Left ventricle myocardium inferior (tissue), 1 donor: ENCODE measurements around the gene PLEKHG4B. TPM values are rescaled to one million over a fixed set of nuclear protein-coding genes. Genes with fewer than 3 reads are reported as not detected.
A peak's percentile ranks its signal among the peaks of the same experiment; 100 is the strongest.

Source experiments
- DNase-seq: peaks from one replicate; pipeline ENCODE4 v3.0.0-alpha.2; 2020
- H3K27ac ChIP-seq: fragments of 200-600 bp; replicated peaks from 2 replicates; pipeline ENCODE4 v1.8.0; 2021
- H3K27me3 ChIP-seq: fragments of 200-600 bp; 2 replicates; pipeline ENCODE4 v1.8.0; 2021; ENCODE audit warnings: low read depth
- H3K36me3 ChIP-seq: fragments of 200-600 bp; 2 replicates; pipeline ENCODE4 v1.8.0; 2021
- H3K4me1 ChIP-seq: fragments of 200-600 bp; 2 replicates; pipeline ENCODE4 v1.8.0; 2021
- H3K4me3 ChIP-seq: fragments of 200-600 bp; 2 replicates; pipeline ENCODE4 v1.8.0; 2021; ENCODE audit warnings: mild to moderate bottlenecking, moderate library complexity
- H3K9me3 ChIP-seq: fragments of 200-600 bp; replicated peaks from 2 replicates; pipeline ENCODE4 v1.8.0; 2021
- intact Hi-C: fragments of 100-400 bp; cut with micrococcal nuclease; formaldehyde crosslinking; loops from one replicate; pipeline ENCODE4 v1.11.0; 2022
- total RNA-seq: library from RNA; stranded (reverse); fragmentation: NEBNext Ultra II Directional; extraction: Animal tissue kit (Norgen Biotek cat#: 25700); gene quantifications from one replicate; pipeline ENCODE4 v1.2.1, GENCODE V29; 2021
- TF ChIP-seq, protein P1 (sequence below): fragments of 200-600 bp; IDR thresholded peaks from 2 replicates; pipeline ENCODE4 v1.8.0; 2021; ENCODE audit warnings: antibody characterized with exemption, mild to moderate bottlenecking, borderline replicate concordance
- donor health status: DM: no; HTN: yes; CAD: no; lungs with severe emphysema.

The PLEKHG4B gene
- total RNA-seq, 1 donor from 2014 or later = not detected

DNA sequence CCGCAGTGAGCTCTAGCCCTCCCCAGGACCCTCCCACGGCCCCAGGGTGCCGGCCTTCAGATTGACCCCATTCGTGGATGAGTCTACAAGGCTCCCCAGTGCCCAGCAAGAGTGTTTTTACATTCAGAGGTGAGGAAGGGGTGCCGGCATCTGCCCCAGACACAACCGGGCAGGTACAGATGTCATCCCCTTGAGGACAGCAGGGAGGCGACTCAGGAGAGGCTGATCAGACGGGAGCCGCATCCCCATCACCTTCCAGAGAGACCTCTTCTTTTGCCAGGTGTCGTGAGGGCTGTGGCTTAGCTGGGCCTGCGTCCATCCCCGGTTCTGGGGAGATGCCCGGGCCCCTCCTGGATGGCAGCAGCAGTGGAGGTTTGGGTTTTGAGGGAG is 95.1 kb downstream of the PLEKHG4B start:
- Histone ChIP-seq H3K4me1 (peaks cover 41% of the 10 kb centered on the region), H3K9me3 (no peaks in the 10 kb centered on the region), H3K27me3 (peaks cover 30% of the 10 kb centered on the region), H3K27ac (no peak overlapping the region), H3K4me3 (no peak overlapping the region), H3K36me3 (no peaks in the 10 kb centered on the region)
- intact Hi-C loops = no loop called here
- no peak for DNase-seq
- TF ChIP-seq, protein P1, sequence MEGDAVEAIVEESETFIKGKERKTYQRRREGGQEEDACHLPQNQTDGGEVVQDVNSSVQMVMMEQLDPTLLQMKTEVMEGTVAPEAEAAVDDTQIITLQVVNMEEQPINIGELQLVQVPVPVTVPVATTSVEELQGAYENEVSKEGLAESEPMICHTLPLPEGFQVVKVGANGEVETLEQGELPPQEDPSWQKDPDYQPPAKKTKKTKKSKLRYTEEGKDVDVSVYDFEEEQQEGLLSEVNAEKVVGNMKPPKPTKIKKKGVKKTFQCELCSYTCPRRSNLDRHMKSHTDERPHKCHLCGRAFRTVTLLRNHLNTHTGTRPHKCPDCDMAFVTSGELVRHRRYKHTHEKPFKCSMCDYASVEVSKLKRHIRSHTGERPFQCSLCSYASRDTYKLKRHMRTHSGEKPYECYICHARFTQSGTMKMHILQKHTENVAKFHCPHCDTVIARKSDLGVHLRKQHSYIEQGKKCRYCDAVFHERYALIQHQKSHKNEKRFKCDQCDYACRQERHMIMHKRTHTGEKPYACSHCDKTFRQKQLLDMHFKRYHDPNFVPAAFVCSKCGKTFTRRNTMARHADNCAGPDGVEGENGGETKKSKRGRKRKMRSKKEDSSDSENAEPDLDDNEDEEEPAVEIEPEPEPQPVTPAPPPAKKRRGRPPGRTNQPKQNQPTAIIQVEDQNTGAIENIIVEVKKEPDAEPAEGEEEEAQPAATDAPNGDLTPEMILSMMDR = no peak

DNA sequence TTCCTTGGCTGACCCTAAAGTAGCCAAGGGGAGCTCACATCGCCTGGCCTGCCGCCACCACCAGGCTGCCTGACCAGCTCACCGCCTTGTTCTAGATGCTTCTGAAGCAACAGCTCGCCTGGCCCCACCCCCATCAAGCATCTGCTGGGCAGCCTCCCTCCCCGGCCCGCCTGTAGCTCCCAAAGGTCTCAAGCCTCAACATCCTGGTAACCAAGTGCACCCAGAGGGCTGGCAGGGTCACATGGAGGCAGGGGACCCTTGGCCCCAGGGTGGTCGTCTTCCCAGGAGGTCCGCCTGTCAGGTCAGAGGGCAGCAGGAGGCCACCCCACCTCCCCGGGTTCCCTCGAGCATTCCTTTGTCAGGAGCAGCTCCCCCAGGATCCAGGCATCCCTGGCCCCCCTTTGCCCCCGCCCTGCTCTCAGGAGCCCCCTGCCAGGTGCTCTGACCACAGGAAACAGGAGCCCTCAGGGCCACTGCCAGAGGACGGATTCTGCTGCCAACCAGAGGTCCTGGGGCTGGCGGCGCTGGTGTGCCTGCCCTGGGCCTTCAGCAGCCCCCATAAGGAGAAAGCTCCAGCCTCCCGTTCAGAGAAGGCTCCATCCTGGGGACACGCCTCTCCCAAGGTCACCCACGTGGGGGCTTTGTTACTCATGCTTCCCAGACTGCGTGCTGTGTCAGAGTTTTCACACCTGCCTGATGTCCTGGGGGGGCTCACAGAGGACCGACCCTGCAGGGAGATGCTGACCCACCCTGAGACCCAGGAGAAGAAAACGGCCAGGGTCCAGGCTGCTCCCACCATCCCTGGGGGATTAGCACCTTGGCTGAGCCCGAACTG is 95.9 kb downstream of the PLEKHG4B start:
- intact Hi-C loops = no loop called here
- no peaks in the 10 kb centered on the region for H3K9me3 ChIP-seq
- peak overlapping the region; percentile 50 for H3K4me3 ChIP-seq
- H3K36me3 ChIP-seq = no peaks in the 10 kb centered on the region
- peaks cover 27% of the 10 kb centered on the region for H3K27me3 ChIP-seq
- no peak for DNase-seq
- TF ChIP-seq, protein P1 = no peak
- peaks cover 40% of the 10 kb centered on the region for H3K4me1 ChIP-seq
- peak overlapping the region; percentile 95 for H3K27ac ChIP-seq

DNA sequence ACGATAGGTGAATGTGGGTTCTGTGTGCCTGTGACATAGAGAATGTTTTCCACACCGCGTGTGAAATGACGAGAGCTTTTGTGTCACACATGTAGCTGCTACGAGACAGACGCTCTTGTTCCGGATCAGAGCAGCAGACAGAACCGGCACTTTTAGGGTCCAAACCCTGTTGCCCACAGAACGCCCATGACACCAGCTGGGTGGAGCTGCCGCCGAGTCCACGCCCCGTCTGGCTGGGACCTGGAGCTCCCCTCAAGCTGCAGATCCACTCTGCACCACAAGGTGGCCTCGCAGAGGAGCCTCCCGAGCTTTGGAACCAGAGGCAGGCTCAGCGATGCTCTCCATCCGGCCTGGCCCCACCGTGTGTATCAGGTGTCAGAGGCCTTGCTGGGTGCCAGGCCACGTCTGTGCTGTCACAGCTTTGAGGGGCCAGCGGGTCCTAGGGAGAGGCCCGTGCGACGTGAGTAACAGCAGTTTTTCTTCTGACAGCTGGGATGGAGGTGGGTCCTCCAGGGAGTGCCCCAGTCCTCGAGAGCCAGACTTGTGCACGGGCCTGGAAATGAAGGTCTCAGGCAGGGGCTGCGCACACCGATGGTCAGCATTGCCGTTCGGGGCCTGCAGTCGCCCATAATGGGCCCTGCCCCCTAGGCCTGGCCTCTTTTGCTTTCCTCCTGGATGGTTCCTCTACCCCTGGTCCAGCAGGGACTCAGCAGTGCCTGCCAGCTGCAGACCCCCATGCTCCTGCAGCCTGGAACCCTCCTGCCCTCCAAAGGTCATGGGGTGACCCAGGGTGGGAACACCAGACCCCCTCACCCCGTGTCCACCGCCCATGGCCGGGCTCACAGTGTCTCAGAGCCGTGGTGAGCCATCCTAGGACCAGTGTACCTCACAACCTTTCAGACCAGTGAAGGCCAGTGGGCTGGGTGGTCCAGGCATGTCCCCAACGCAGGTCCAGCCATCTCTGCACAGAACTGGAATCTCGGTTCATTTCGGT is 96.8 kb downstream of the PLEKHG4B start:
- TF ChIP-seq, protein P1 = peak; percentile 97
- peak overlapping the region; percentile 50 for H3K4me3 ChIP-seq
- no peaks in the 10 kb centered on the region for H3K36me3 ChIP-seq
- peaks cover 24% of the 10 kb centered on the region for H3K27me3 ChIP-seq
- intact Hi-C loops = no loop called here
- peak; percentile 88 for DNase-seq
- H3K4me1 ChIP-seq = peaks cover 32% of the 10 kb centered on the region
- H3K27ac ChIP-seq = peak overlapping the region; percentile 95
- no peaks in the 10 kb centered on the region for H3K9me3 ChIP-seq

DNA sequence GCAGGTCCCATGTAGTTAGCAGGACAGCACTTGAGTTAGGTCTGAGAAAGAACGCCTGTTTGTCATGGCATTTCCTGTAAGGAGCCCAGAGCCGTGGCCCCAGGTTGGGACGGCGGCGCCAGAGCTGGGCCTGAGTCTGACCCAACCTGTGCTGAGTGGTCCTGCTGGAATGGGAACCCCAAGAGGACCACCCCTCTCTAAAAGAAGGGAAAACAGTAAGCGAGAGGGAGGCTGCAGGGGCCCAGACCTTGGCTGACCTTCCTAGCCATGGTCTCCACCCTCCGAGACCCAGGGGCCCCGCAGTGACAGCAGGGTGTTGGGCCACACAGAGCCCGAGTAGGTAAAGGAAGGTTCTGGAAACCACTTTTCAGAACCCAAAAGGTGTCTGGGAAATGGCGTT is 97.5 kb downstream of the PLEKHG4B start:
- Histone ChIP-seq H3K4me1 (peaks cover 33% of the 10 kb centered on the region), H3K36me3 (no peaks in the 10 kb centered on the region), H3K27me3 (peaks cover 24% of the 10 kb centered on the region), H3K4me3 (no peak overlapping the region), H3K9me3 (no peaks in the 10 kb centered on the region), H3K27ac (peak overlapping the region; percentile 95)
- intact Hi-C loops = no loop called here
- DNase-seq = no peak
- TF ChIP-seq, protein P1 = no peak

DNA sequence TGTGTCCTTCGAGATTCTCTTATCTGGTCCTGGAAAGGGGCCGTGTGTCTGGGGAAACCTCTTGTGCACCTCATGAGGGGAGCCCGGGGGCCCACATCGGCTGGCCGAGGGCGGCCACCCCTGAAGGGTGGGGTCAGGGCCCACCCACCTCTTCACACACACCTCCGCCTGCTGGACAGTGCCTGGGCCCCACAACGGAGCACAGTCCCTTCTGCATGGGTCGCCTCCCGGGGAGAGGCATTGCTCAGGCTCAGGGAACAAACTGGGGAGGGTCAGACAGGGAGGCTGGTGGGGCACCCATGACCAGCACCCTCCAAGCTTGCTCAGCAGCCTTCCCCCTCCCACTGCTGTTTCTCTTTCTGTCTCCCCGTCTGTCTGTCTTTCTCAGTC is 98.0 kb downstream of the PLEKHG4B start:
- H3K4me3 ChIP-seq = peak overlapping the region; percentile 69
- TF ChIP-seq, protein P1 = no peak
- no peaks in the 10 kb centered on the region for H3K36me3 ChIP-seq
- intact Hi-C loops = no loop called here
- H3K27me3 ChIP-seq = peaks cover 24% of the 10 kb centered on the region
- H3K9me3 ChIP-seq = no peaks in the 10 kb centered on the region
- no peak for DNase-seq
- H3K27ac ChIP-seq = peak overlapping the region; percentile 95
- peaks cover 38% of the 10 kb centered on the region for H3K4me1 ChIP-seq
